Calu3 (cell line): ENCODE measurements around the gene GRIN3B. TPM values are rescaled to one million over a fixed set of nuclear protein-coding genes. Genes with fewer than 3 reads are reported as not detected.

Experiments used
- BruUV-seq: library from RNA; stranded (reverse); fragments of 400-500 nt; replicated peaks from 2 replicates; lab custom pipeline; 2021; lab: Mats Ljungman, UMichigan
- CTCF ChIA-PET: fragments of 300-600 bp; sonication (Branson Sonifier 250); formaldehyde crosslinking; loops from one replicate; lab custom pipeline; 2022; ENCODE audit warnings: antibody characterized with exemption; lab: Charles Lee
- DNase-seq: peaks from one replicate; pipeline ENCODE4 v3.0.0; 2022
- H3K27ac Mint-ChIP-seq: one replicate; pipeline ENCODE4 v1.8.0; 2022; ENCODE audit warnings: mixed read lengths; ENCODE audit not compliant: unreplicated experiment
- H3K27me3 Mint-ChIP-seq: one replicate; pipeline ENCODE4 v1.8.0; 2022; ENCODE audit warnings: mixed read lengths; ENCODE audit not compliant: unreplicated experiment
- H3K36me3 Mint-ChIP-seq: one replicate; pipeline ENCODE4 v1.8.0; 2022; ENCODE audit warnings: mild to moderate bottlenecking, moderate library complexity, mixed read lengths; ENCODE audit not compliant: insufficient read depth, unreplicated experiment
- H3K4me1 Mint-ChIP-seq: one replicate; pipeline ENCODE4 v1.8.0; 2022; ENCODE audit warnings: mild to moderate bottlenecking, low read depth, mixed read lengths; ENCODE audit not compliant: unreplicated experiment
- H3K4me3 Mint-ChIP-seq: one replicate; pipeline ENCODE4 v1.8.0; 2022; ENCODE audit warnings: mild to moderate bottlenecking, low read depth, moderate library complexity, mixed read lengths; ENCODE audit not compliant: unreplicated experiment
- H3K9me3 Mint-ChIP-seq: one replicate; pipeline ENCODE4 v1.8.0; 2022; ENCODE audit warnings: low read depth, mixed read lengths; ENCODE audit not compliant: unreplicated experiment
- CTCF ChIP-seq: fragments of 200-600 bp; IDR thresholded peaks from one replicate; pipeline ENCODE4 v1.8.0; 2022; ENCODE audit warnings: antibody characterized with exemption; ENCODE audit not compliant: unreplicated experiment
- intact Hi-C: fragments of 100-400 bp; cut with micrococcal nuclease; formaldehyde crosslinking; loops from one replicate; pipeline ENCODE4 v1.10.0; 2022; ENCODE audit not compliant: unreplicated experiment
- total RNA-seq: library from RNA; stranded (reverse); gene quantifications from 2 replicates; pipeline ENCODE4 v1.2.3, GENCODE V29; 2022

GRIN3B gene
- total RNA-seq, 1 experiment from 2014 or later: not detected

- no peaks in the 10 kb centered on the region for H3K27me3 Mint-ChIP-seq
- DNase-seq: peak; percentile 98
- no TSS peak for BruUV-seq
- no peaks in the 10 kb centered on the region for H3K9me3 Mint-ChIP-seq
- TF ChIP-seq CTCF: no peak
- peak within 1 kb of the TSS; percentile 81 for H3K27ac Mint-ChIP-seq
- CTCF ChIA-PET: interaction anchor here (0.6 to 1.2 kb wide), 3 partner anchors 11 to 39 kb away, joined by 3 to 13 read pairs (median 4); partner anchors contain the start of gene CNN2
- H3K4me1 Mint-ChIP-seq: peaks cover 9% of the 10 kb centered on the region
- H3K36me3 Mint-ChIP-seq: peaks cover 64% of the 10 kb centered on the region
- H3K4me3 Mint-ChIP-seq: peak within 1 kb of the TSS; percentile 86
- intact Hi-C loops: no loop called here
Measured at GRCh38 chr19:1039646-1040475, 39.6 kb downstream of the GRIN3B start, which contains the start of gene ABCA7. ABCA7 (plus strand) TSS chr19:1040107; CDS start chr19:1041362, 1,255 bp downstream.

- Mint-ChIP-seq H3K36me3 (peaks cover 58% of the 10 kb centered on the region), H3K9me3 (no peaks in the 10 kb centered on the region), H3K4me1 (peaks cover 9% of the 10 kb centered on the region), H3K27me3 (no peaks in the 10 kb centered on the region), H3K4me3 (peak overlapping the region; percentile 86), H3K27ac (peak overlapping the region; percentile 81)
- no peak for TF ChIP-seq CTCF
- DNase-seq: peak; percentile 86
- BruUV-seq: no TSS peak
- intact Hi-C loops: no loop called here
- CTCF ChIA-PET: no interaction called here
Measured at GRCh38 chr19:1040476-1041271, 40.5 kb downstream of the GRIN3B start.

GRCh38 chr19:1041272-1041834 lies 41.1 kb downstream of the GRIN3B start:
- BruUV-seq: no TSS peak
- intact Hi-C loops: no loop called here
- peaks cover 51% of the 10 kb centered on the region for H3K36me3 Mint-ChIP-seq
- H3K9me3 Mint-ChIP-seq: no peaks in the 10 kb centered on the region
- H3K27ac Mint-ChIP-seq: peak overlapping the region; percentile 81
- DNase-seq: no peak
- peak overlapping the region; percentile 86 for H3K4me3 Mint-ChIP-seq
- no peaks in the 10 kb centered on the region for H3K27me3 Mint-ChIP-seq
- CTCF ChIA-PET: interaction anchor here (0.6 kb wide), 1 partner anchor 54 kb away, joined by 6 read pairs; no protein-coding TSS in a partner anchor
- no peak for TF ChIP-seq CTCF
- H3K4me1 Mint-ChIP-seq: peaks cover 9% of the 10 kb centered on the region
